ENCODE data around the gene DPEP2NB.
A peak's percentile ranks its signal among the peaks of the same experiment; 100 is the strongest.
"Not testable (repeated sequence)": the region's sequence is repeated elsewhere in the genome, so short reads cannot be mapped to it uniquely, and the experiment has no call there.

Gene DPEP2NB

GRCh38 chr16:68009872-68010271, 5.8 kb downstream of the DPEP2NB start:
- DNase-seq, result not testable (repeated sequence)

- DNase-seq, result no peak
Observed at GRCh38 chr16:68009157-68009735, 6.5 kb downstream of the DPEP2NB start.

- peak; percentile 88 for DNase-seq
Observed at GRCh38 chr16:68005786-68006286, 9.9 kb downstream of the DPEP2NB start.

GRCh38 chr16:68005211-68005610, 10.5 kb downstream of the DPEP2NB start:
- DNase-seq, result no peak

GRCh38 chr16:68003031-68003430, 12.7 kb downstream of the DPEP2NB start:
- DNase-seq, result no peak

- DNase-seq, result no peak
Observed at GRCh38 chr16:68000450-68000849, 15.3 kb downstream of the DPEP2NB start.

- DNase-seq, result peak; percentile 42
Observed at GRCh38 chr16:67999985-68000384, 15.7 kb downstream of the DPEP2NB start.

- DNase-seq, result peak; percentile 82
Observed at GRCh38 chr16:67998779-67999688, 16.7 kb downstream of the DPEP2NB start, which contains the start of gene DPEP2. TSS of gene DPEP2 (minus strand) at chr16:67999484. CDS start at chr16:67993212, 6,272 bp downstream.

- DNase-seq, result not testable (repeated sequence)
Observed at GRCh38 chr16:67998231-67998778, 17.4 kb downstream of the DPEP2NB start.

- no peak for DNase-seq
Observed at GRCh38 chr16:67996666-67997065, 19.0 kb downstream of the DPEP2NB start.

GRCh38 chr16:67995423-67995822, 20.3 kb downstream of the DPEP2NB start:
- peak; percentile 63 for DNase-seq

- not testable (repeated sequence) for DNase-seq
Observed at GRCh38 chr16:67994040-67994408, 21.7 kb downstream of the DPEP2NB start.

GRCh38 chr16:67993207-67994039, 22.3 kb downstream of the DPEP2NB start:
- peak; percentile 88 for DNase-seq

GRCh38 chr16:67992661-67993206, 23.0 kb downstream of the DPEP2NB start:
- DNase-seq, result no peak

- no peak for DNase-seq
Observed at GRCh38 chr16:67990018-67990386, 25.7 kb downstream of the DPEP2NB start.

- no peak for DNase-seq
Observed at GRCh38 chr16:67989322-67990017, 26.2 kb downstream of the DPEP2NB start.

GRCh38 chr16:67988675-67989074, 27.0 kb downstream of the DPEP2NB start:
- DNase-seq, result no peak

- no peak for DNase-seq
Observed at GRCh38 chr16:67987460-67988160, 28.1 kb downstream of the DPEP2NB start.

- DNase-seq, result no peak
Observed at GRCh38 chr16:67986949-67987348, 28.8 kb downstream of the DPEP2NB start.

- no peak for DNase-seq
Observed at GRCh38 chr16:67982011-67982696, 33.6 kb downstream of the DPEP2NB start.
